Right lobe of liver (tissue), 6 donors: ENCODE data around the gene INPP4A. TPM values are rescaled to one million over a fixed set of nuclear protein-coding genes. Genes with fewer than 3 reads are reported as not detected.

Source experiments
- ATAC-seq, 4 donors: fragments of 200-7000 bp; cut with Tn5 transposase; one replicate each; pipeline ENCODE4 v1.9.1; 2020; ENCODE audit warnings: mild to moderate bottlenecking in 4 of 4, moderate library complexity in 4 of 4
- DNase-seq, 3 donors: peaks; one replicate each; pipeline ENCODE4 v3.0.0-alpha.2; 2020
- H3K27ac ChIP-seq, 3 donors: fragments of 200-600 bp; one replicate each; pipeline ENCODE4 v1.8.0; 2022
- H3K27me3 ChIP-seq, 2 donors: fragments of 200-600 bp; one replicate each; pipeline ENCODE4 v1.8.0; 2022
- H3K36me3 ChIP-seq, 4 donors: fragments of 200-600 bp; sonication (generic) in 1 of 4; one replicate each; pipeline versions ENCODE4 v1.5.1 to v1.8.0; 2017 to 2022; ENCODE audit warnings: control low read depth in 1 of 4
- H3K4me1 ChIP-seq, 4 donors: fragments of 200-600 bp; sonication (generic) in 1 of 4; one replicate each; pipeline versions ENCODE4 v1.5.1 to v1.8.0; 2017 to 2022; ENCODE audit warnings: control low read depth in 1 of 4
- H3K4me3 ChIP-seq, 3 donors: fragments of 200-600 bp; one replicate each; pipeline ENCODE4 v1.8.0; 2022
- H3K9me3 ChIP-seq, 4 donors: fragments of 200-600 bp; sonication (generic) in 1 of 4; one replicate each; pipeline versions ENCODE4 v1.5.1 to v1.8.0; 2017 to 2022; ENCODE audit warnings: control low read depth in 1 of 4
- POLR2A ChIP-seq: fragments of 450-650 bp; IDR thresholded peaks from one replicate; pipeline ENCODE4 v1.6.1; 2017; ENCODE audit warnings: antibody characterized with exemption, mild to moderate bottlenecking
- WGBS: methylation state at CpG from one replicate; pipeline ENCODE4 v1.1.6; 2018; ENCODE audit warnings: low coverage, low lambda C conversion rate; ENCODE audit not compliant: insufficient coverage; ENCODE audit errors: missing lambda C conversion rate; 5-methylcytosine and 5-hydroxymethylcytosine counted together
- intact Hi-C, 2 donors: fragments of 100-400 bp; cut with DNase I; formaldehyde crosslinking; loops; one replicate each; pipeline versions ENCODE4 v1.11.2 to v1.14.1; 2022
- total RNA-seq, 6 experiments: library from RNA; depleted of rRNA in 2 of 6; stranded (reverse); fragments of >200 nt in 2 of 6; fragmentation: NEBNext Ultra II Directional in 3 of 6; extraction: Animal tissue kit (Norgen Biotek cat#: 25700) in 3 of 6; gene quantifications; one replicate each; pipeline versions ENCODE4 v1.1.0 to v1.2.4, GENCODE V29; 2016 to 2023
- TF ChIP-seq, protein P1 (sequence below), 4 donors: fragments of 200-600 bp in 3 of 4; fragments of 450-650 bp in 1 of 4; IDR thresholded peaks; one replicate each; pipeline versions ENCODE4 v1.5.1 to v1.8.0; 2016 to 2022; ENCODE audit warnings: antibody characterized with exemption in 4 of 4, mild to moderate bottlenecking in 2 of 4
- donor health status: DM: no; HTN: yes; CAD: no.
- donor health status: DM: no; HTN: no; CAD: no.
- donor health status: DM: no; HTN: no; CAD: no.
- donor health status: DM: no; HTN: yes; CAD: no.
- donor health status: DM: no; HTN: yes; CAD: no.

INPP4A gene
- total RNA-seq, 6 experiments from 2014 or later: 6.5 to 10.4 (median 8.0) TPM

DNA sequence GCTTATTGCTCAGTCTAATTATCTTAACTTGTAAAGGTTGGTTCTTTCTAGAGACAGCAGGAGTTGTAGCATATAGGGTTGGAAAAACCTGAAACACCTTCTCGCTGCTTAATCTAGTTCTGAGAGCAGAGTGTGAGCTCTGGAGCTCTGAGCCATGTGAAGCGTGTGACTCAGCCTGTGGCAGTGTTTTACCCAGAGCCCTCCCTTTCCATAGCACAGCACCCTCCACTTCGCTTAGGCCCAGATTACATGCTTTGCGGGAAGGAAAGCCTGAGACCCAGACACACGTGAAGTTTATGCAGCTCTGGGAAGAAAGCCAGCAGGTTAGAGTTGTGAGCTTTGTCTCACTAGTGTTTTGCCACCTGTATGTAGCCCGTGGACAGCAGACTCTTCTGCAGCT lies 74.5 kb downstream of the INPP4A start:
- Histone ChIP-seq H3K9me3 (no peaks in the 10 kb centered on the region), H3K27me3 (no peaks in the 10 kb centered on the region), H3K27ac (no peak overlapping the region), H3K4me1 (peaks cover 0 to 3% (median 0%) of the 10 kb centered on the region in 4 donors), H3K4me3 (no peak overlapping the region), H3K36me3 (peaks cover 0 to 5% (median 0%) of the 10 kb centered on the region in 4 donors)
- DNase-seq: no peak
- ATAC-seq: no peak
- WGBS: 74% methylated on average over 3 of the region's 6 CpGs
- no peak for TF ChIP-seq POLR2A
- TF ChIP-seq, protein P1, sequence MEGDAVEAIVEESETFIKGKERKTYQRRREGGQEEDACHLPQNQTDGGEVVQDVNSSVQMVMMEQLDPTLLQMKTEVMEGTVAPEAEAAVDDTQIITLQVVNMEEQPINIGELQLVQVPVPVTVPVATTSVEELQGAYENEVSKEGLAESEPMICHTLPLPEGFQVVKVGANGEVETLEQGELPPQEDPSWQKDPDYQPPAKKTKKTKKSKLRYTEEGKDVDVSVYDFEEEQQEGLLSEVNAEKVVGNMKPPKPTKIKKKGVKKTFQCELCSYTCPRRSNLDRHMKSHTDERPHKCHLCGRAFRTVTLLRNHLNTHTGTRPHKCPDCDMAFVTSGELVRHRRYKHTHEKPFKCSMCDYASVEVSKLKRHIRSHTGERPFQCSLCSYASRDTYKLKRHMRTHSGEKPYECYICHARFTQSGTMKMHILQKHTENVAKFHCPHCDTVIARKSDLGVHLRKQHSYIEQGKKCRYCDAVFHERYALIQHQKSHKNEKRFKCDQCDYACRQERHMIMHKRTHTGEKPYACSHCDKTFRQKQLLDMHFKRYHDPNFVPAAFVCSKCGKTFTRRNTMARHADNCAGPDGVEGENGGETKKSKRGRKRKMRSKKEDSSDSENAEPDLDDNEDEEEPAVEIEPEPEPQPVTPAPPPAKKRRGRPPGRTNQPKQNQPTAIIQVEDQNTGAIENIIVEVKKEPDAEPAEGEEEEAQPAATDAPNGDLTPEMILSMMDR (IDR thresholded peaks at IDR 0.05): no peak
- intact Hi-C loops: no loop called here

DNA sequence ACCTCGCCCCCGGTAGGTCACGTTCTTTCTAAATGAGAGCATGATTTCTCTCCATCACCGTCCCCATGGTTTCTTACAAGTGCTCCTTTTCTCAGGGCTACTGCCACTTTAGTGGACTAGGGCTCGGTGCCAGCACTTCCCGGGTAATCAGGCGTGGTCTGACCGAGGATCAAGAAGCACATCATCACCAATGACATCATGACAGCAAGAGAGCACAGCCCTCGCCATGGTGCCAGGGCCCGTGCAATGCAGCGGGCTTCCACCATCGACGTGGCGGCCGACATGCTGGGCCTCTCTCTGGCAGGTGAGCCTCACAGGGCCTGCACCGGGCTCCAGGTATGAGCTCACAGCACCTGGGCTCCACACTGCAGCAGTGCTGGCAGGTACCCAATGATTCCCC lies 75.2 kb downstream of the INPP4A start:
- 89% methylated on average over 3 of the region's 16 CpGs for WGBS
- ATAC-seq (no peak), DNase-seq (no peak)
- Histone ChIP-seq H3K36me3 (peaks cover 0 to 5% (median 0%) of the 10 kb centered on the region in 4 donors), H3K4me3 (no peak overlapping the region), H3K27ac (no peak overlapping the region), H3K4me1 (peaks cover 0 to 3% (median 0%) of the 10 kb centered on the region in 4 donors), H3K9me3 (no peaks in the 10 kb centered on the region), H3K27me3 (no peaks in the 10 kb centered on the region)
- intact Hi-C loops: no loop called here
- TF ChIP-seq, protein P1 (IDR thresholded peaks at IDR 0.05): no peak
- no peak for TF ChIP-seq POLR2A

DNA sequence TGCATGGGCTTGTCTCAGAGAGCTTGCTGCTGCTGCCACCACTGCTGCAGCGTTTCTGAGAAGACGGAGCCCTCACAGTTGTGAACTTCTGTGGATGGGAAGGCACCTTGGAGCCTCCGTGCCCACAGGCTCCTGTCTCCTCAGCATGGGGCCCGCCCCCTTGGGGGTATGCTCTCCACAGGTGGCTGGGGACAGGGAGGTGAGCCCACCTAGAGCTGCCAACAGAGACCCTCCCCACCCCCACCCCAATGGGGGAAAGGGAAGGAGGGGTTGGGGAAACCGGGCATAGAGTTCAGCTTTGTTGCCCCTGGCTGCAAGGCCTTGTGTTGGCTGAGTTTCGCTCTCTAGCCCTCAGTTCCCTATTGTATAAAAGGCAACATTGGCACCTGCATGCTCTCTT lies 76.1 kb downstream of the INPP4A start:
- no peaks in the 10 kb centered on the region for H3K27me3 ChIP-seq
- no peak for TF ChIP-seq POLR2A
- TF ChIP-seq, protein P1 (IDR thresholded peaks at IDR 0.05): no peak
- ATAC-seq (no peak), DNase-seq (no peak)
- intact Hi-C loops: no loop called here
- no peak overlapping the region for H3K4me3 ChIP-seq
- peaks cover 0 to 5% (median 0%) of the 10 kb centered on the region in 4 donors for H3K36me3 ChIP-seq
- no peaks in the 10 kb centered on the region for H3K9me3 ChIP-seq
- no peak overlapping the region for H3K27ac ChIP-seq
- H3K4me1 ChIP-seq: peaks cover 0 to 3% (median 0%) of the 10 kb centered on the region in 4 donors
- 89% methylated on average over 3 of the region's 6 CpGs for WGBS

DNA sequence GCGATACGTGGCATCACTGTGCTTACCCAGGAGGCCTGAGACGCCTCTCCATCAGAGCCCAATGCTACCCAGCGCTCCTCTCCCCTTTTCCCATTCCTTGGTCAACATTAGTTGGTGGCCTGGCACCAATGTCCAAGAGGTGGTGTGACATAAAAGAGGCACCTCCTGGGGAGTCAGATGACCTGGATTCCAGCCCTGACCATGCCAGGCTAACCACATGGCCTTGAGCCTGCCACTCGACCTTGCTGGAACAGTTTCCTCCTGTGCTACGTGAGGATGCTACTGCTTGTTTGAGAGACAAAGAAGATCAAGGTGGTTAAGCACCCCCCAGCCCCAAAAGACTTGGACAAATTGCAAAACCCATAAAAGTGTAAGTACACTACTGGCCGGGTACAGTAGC lies 76.6 kb downstream of the INPP4A start:
- WGBS: 88% methylated on average over 6 of the region's 7 CpGs
- H3K4me3 ChIP-seq: no peak overlapping the region
- no peak for ATAC-seq

More for the DNA sequence above, 76.6 kb downstream of the INPP4A start:
- Histone ChIP-seq H3K27ac (no peak overlapping the region), H3K4me1 (peaks cover 0 to 3% (median 0%) of the 10 kb centered on the region in 4 donors), H3K36me3 (peaks cover 0 to 5% (median 0%) of the 10 kb centered on the region in 4 donors), H3K27me3 (no peaks in the 10 kb centered on the region), H3K9me3 (no peaks in the 10 kb centered on the region)
- TF ChIP-seq, protein P1 (IDR thresholded peaks at IDR 0.05): no peak
- no peak for TF ChIP-seq POLR2A
- DNase-seq: no peak
- intact Hi-C loops: no loop called here
